CD4-positive, alpha-beta memory T cell (primary cell): ENCODE results near the gene TBC1D30. TPM values are rescaled to one million over a fixed set of nuclear protein-coding genes. Genes with fewer than 3 reads are reported as not detected.
A peak's percentile ranks its signal among the peaks of the same experiment; 100 is the strongest.

ENCODE experiments used
- CTCF ChIA-PET: fragments of 350-600 bp; sonication (Branson Sonifier 250); formaldehyde crosslinking; loops from one replicate; lab custom pipeline; 2021; ENCODE audit warnings: inconsistent platforms; ENCODE audit not compliant: partially characterized antibody; lab: Charles Lee
- POLR2A ChIA-PET: fragments of 350-600 bp; sonication (Branson Sonifier 250); formaldehyde crosslinking; loops from one replicate; lab custom pipeline; 2021; ENCODE audit not compliant: partially characterized antibody; lab: Charles Lee
- DNase-seq, 5 donors: peaks; one replicate each; pipeline versions ENCODE4 v3.0.0 to v3.0.0-alpha.2; 2020 to 2022; ENCODE audit warnings: mixed read lengths in 1 of 5
- H3K27ac ChIP-seq: one replicate; pipeline ENCODE4 v1.7.0; 2013; ENCODE audit warnings: low read depth, low read length
- H3K27me3 ChIP-seq: 2 replicates; pipeline ENCODE4 v1.7.0; 2013; ENCODE audit warnings: mild to moderate bottlenecking, low read length, moderate library complexity; ENCODE audit not compliant: insufficient read depth
- H3K36me3 ChIP-seq: 2 replicates; pipeline ENCODE4 v1.7.0; 2013; ENCODE audit warnings: mild to moderate bottlenecking, low read length, moderate library complexity; ENCODE audit not compliant: insufficient read depth
- H3K4me1 ChIP-seq: 2 replicates; pipeline ENCODE4 v1.7.0; 2013; ENCODE audit warnings: mild to moderate bottlenecking, low read length, moderate library complexity; ENCODE audit not compliant: insufficient read depth
- H3K4me3 ChIP-seq, 2 donors: one replicate each; pipeline ENCODE4 v1.7.0; 2013; ENCODE audit warnings: low read length in 2 of 2, mild to moderate bottlenecking in 1 of 2
- H3K9me3 ChIP-seq, 2 donors: one replicate each; pipeline ENCODE4 v1.7.0; 2013; ENCODE audit warnings: low read length in 2 of 2, control low read depth in 1 of 2; ENCODE audit not compliant: control insufficient read depth in 1 of 2
- H3K27ac Mint-ChIP-seq, 7 donors: one replicate each; pipeline ENCODE4 v1.8.0; 2020 to 2021; ENCODE audit warnings: mixed read lengths in 7 of 7, mild to moderate bottlenecking in 6 of 7, inconsistent platforms in 3 of 7, moderate library complexity in 3 of 7
- H3K27me3 Mint-ChIP-seq, 2 donors: one replicate each; pipeline ENCODE4 v1.8.0; 2020 to 2021; ENCODE audit warnings: mixed read lengths in 2 of 2
- H3K36me3 Mint-ChIP-seq, 2 donors: one replicate each; pipeline ENCODE4 v1.8.0; 2020 to 2021; ENCODE audit warnings: mixed read lengths in 2 of 2, inconsistent platforms in 1 of 2, mild to moderate bottlenecking in 1 of 2
- H3K4me1 Mint-ChIP-seq, 4 donors: one replicate each; pipeline ENCODE4 v1.8.0; 2020 to 2021; ENCODE audit warnings: mixed read lengths in 4 of 4, mild to moderate bottlenecking in 1 of 4
- H3K4me3 Mint-ChIP-seq, 8 donors: one replicate each; pipeline ENCODE4 v1.8.0; 2020 to 2021; ENCODE audit warnings: mixed read lengths in 8 of 8, mild to moderate bottlenecking in 7 of 8, moderate library complexity in 6 of 8, inconsistent platforms in 3 of 8
- H3K9me3 Mint-ChIP-seq, 8 donors: one replicate each; pipeline ENCODE4 v1.8.0; 2020 to 2021; ENCODE audit warnings: mixed read lengths in 8 of 8, mild to moderate bottlenecking in 5 of 8, inconsistent platforms in 3 of 8, moderate library complexity in 1 of 8
- intact Hi-C: fragments of 100-400 bp; cut with micrococcal nuclease; formaldehyde crosslinking; loops from one replicate; pipeline ENCODE4 v1.15.1; 2023
- polyA plus RNA-seq, 2 donors: library from polyadenylated mRNA; unstranded; fragments of 300-500 nt; fragmentation: Illumina TruSeq; gene quantifications; one replicate each; pipeline ENCODE4 v1.2.3, GENCODE V29; 2021
- total RNA-seq, 2 experiments: library from RNA; stranded (reverse); gene quantifications; one replicate each; pipeline ENCODE4 v1.2.3, GENCODE V29; 2021

The TBC1D30 gene
- total and polyA plus RNA-seq, 4 experiments from 2014 or later = 0.55 to 0.73 TPM; not detected in 2

GRCh38 chr12:64819816-64820402, 4.5 kb upstream of the TBC1D30 start:
- CTCF ChIA-PET = interaction anchor here (1.0 kb wide), 1 partner anchor 23 kb away, joined by 3 read pairs; no protein-coding TSS in a partner anchor
- no peak overlapping the region for H3K27ac ChIP-seq
- peaks cover 0 to 5% (median 3%) of the 10 kb centered on the region in 4 donors for H3K4me1 Mint-ChIP-seq
- H3K4me3 ChIP-seq = no peak overlapping the region
- intact Hi-C loops = no loop called here
- H3K27me3 Mint-ChIP-seq = peaks cover 9 to 18% of the 10 kb centered on the region in 2 donors
- no peaks in the 10 kb centered on the region for H3K36me3 ChIP-seq
- no peaks in the 10 kb centered on the region for H3K9me3 ChIP-seq
- peaks cover 6% of the 10 kb centered on the region for H3K4me1 ChIP-seq
- no peak overlapping the region for H3K4me3 Mint-ChIP-seq
- no peak overlapping the region for H3K27ac Mint-ChIP-seq
- H3K9me3 Mint-ChIP-seq = peaks cover 0 to 9% (median 5%) of the 10 kb centered on the region in 8 donors
- DNase-seq = no peak
- POLR2A ChIA-PET = no interaction called here
- H3K27me3 ChIP-seq = no peaks in the 10 kb centered on the region
- no peaks in the 10 kb centered on the region for H3K36me3 Mint-ChIP-seq

DNA sequence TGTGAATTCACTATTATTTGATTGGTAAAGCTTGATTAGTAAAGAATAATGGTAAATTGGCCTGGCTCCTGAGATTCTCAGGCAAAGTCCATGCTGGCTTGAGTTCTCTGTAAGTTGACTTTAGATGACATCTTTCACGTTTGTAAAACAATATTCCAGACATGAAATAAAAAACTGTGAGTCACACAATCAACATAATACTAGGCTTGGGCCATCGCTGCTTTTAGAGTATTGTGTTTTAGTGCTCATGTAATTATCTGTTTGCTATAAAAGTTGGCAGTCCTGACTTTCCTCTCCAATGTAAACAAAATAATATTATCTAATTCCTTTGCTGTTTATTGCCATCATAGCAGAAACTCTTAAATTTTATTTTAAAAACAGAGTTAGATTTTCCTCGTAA, 3.9 kb upstream of the TBC1D30 start:
- DNase-seq = no peak
- Histone ChIP-seq H3K9me3 (no peaks in the 10 kb centered on the region), H3K27me3 (peaks cover 6% of the 10 kb centered on the region), H3K4me1 (peaks cover 12% of the 10 kb centered on the region), H3K36me3 (no peaks in the 10 kb centered on the region), H3K27ac (no peak overlapping the region), H3K4me3 (no peak overlapping the region)
- Mint-ChIP-seq H3K4me3 (no peak overlapping the region), H3K27me3 (peaks cover 13 to 20% of the 10 kb centered on the region in 2 donors), H3K27ac (no peak overlapping the region), H3K9me3 (peaks cover 0 to 9% (median 5%) of the 10 kb centered on the region in 8 donors), H3K4me1 (peaks cover 0 to 12% (median 5%) of the 10 kb centered on the region in 4 donors), H3K36me3 (no peaks in the 10 kb centered on the region)
- ChIA-PET POLR2A (no interaction called here), CTCF (interaction anchor here (1.0 kb wide), 1 partner anchor 24 kb away, joined by 3 read pairs; no protein-coding TSS in a partner anchor)
- intact Hi-C loops = no loop called here

DNA sequence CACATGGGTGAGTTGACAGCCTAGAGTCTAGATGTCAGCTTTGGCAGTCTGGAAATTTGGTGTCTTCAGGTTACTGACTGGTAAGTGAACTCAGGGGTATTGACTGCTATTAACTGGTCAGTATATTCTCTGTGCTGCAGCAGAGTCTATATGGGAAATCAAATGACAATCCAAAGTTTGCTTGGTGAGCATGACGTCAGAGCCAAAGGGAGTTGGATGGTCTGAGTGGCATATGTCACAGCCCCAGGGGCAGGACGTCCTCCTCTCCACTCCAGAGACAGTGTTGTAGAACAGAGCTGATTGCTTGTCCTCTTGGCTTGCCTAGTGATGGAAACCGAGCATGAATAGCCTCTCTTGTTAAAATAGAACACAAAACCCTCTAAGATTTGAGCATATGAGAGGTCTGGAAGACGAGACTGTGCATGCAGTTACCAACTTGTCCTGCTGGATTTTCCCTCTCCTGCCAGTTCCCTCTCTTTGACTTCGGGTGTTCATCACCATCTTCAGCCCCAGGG, 3.3 kb upstream of the TBC1D30 start:
- Mint-ChIP-seq H3K27me3 (peaks cover 17 to 24% of the 10 kb centered on the region in 2 donors), H3K4me3 (no peak overlapping the region), H3K27ac (no peak overlapping the region), H3K36me3 (no peaks in the 10 kb centered on the region), H3K4me1 (peaks cover 4 to 18% (median 10%) of the 10 kb centered on the region in 4 donors), H3K9me3 (peaks cover 0 to 10% (median 6%) of the 10 kb centered on the region in 8 donors)
- H3K27me3 ChIP-seq = peaks cover 11% of the 10 kb centered on the region
- no peak overlapping the region for H3K27ac ChIP-seq
- H3K9me3 ChIP-seq = no peaks in the 10 kb centered on the region
- peaks cover 18% of the 10 kb centered on the region for H3K4me1 ChIP-seq
- DNase-seq = no peak
- H3K36me3 ChIP-seq = no peaks in the 10 kb centered on the region
- H3K4me3 ChIP-seq = no peak overlapping the region
- intact Hi-C loops = no loop called here
- CTCF ChIA-PET = interaction anchor here (1.0 to 1.6 kb wide), 3 partner anchors 12 to 24 kb away, joined by 3 to 5 read pairs (median 3); no protein-coding TSS in a partner anchor
- POLR2A ChIA-PET = no interaction called here

GRCh38 chr12:64824130-64824499, 332 bp upstream of the TBC1D30 start:
- Mint-ChIP-seq H3K9me3 (peaks cover 0 to 14% (median 8%) of the 10 kb centered on the region in 8 donors), H3K27me3 (peaks cover 34 to 43% of the 10 kb centered on the region in 2 donors), H3K4me1 (peaks cover 9 to 22% (median 13%) of the 10 kb centered on the region in 4 donors), H3K4me3 (peak overlapping the region; percentile 47 to 72 (median 64)), H3K36me3 (no peaks in the 10 kb centered on the region), H3K27ac (no peak overlapping the region)
- H3K4me3 ChIP-seq = peak overlapping the region in 1 of 2 donors; percentile 38
- no peaks in the 10 kb centered on the region for H3K9me3 ChIP-seq
- POLR2A ChIA-PET = no interaction called here
- no peak overlapping the region for H3K27ac ChIP-seq
- no peak for DNase-seq
- peaks cover 33% of the 10 kb centered on the region for H3K27me3 ChIP-seq
- peaks cover 22% of the 10 kb centered on the region for H3K4me1 ChIP-seq
- no peaks in the 10 kb centered on the region for H3K36me3 ChIP-seq
- CTCF ChIA-PET = no interaction called here
- intact Hi-C loops = no loop called here

DNA sequence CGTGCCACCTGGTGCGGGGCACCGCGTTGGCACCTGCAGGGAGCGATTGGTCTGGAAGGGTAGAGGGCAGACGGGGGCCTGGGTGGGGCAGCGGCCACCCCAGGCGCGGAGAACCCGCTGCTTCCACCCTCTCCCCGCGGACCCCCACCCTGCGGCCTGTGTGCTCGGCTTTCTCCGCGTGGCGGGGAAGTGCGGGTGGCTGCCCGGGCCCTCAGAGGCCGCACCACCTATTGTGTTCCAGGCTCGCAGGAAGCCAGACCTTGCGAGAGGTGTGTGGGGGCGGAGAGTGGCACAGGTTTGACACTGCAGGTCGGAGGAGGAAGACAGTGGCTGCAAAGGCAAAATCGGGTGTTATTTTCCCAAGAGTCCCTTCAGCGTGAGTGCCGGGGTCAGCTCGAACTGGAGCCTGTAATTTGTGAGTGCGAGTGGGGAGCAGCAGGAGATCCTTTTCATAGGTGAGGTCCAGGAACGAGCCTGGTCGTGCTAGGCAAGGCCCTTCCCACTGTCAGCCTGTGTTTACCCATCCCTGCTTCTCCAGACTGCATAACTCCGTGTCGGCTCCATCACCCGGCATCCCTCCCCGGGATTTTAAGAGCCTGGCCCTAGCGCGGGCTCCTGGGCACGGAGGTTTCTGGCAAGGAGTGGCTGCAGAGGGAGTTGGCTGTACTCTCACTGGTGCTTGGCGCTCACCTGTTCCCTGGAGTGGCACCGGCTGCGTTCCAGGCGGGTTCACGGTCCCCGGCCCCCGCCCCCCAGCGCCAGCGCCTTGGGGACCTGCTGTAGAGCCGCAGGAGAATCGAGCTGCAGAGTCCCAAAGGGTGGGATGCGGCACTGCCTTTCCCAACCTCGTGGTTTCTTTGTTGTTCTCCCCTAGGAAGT, 935 bp downstream of the TBC1D30 start:
- no peak overlapping the region for H3K27ac ChIP-seq
- peaks cover 9 to 22% (median 13%) of the 10 kb centered on the region in 4 donors for H3K4me1 Mint-ChIP-seq
- H3K27ac Mint-ChIP-seq = no peak overlapping the region
- no peaks in the 10 kb centered on the region for H3K9me3 ChIP-seq
- H3K4me3 Mint-ChIP-seq = peak overlapping the region; percentile 64 to 86 (median 72)
- peaks cover 22% of the 10 kb centered on the region for H3K4me1 ChIP-seq
- intact Hi-C loops = no loop called here
- H3K27me3 Mint-ChIP-seq = peaks cover 35 to 45% of the 10 kb centered on the region in 2 donors
- no peak for DNase-seq
- peak overlapping the region in 1 of 2 donors; percentile 38 for H3K4me3 ChIP-seq
- H3K27me3 ChIP-seq = peaks cover 40% of the 10 kb centered on the region
- H3K36me3 Mint-ChIP-seq = no peaks in the 10 kb centered on the region
- ChIA-PET POLR2A (no interaction called here), CTCF (no interaction called here)
- peaks cover 0 to 14% (median 8%) of the 10 kb centered on the region in 8 donors for H3K9me3 Mint-ChIP-seq
- no peaks in the 10 kb centered on the region for H3K36me3 ChIP-seq

GRCh38 chr12:64826234-64826633, 1.8 kb downstream of the TBC1D30 start:
- intact Hi-C loops = no loop called here
- DNase-seq = peak in 4 of 5 donors; percentile 17 to 63 (median 36)
- Mint-ChIP-seq H3K27ac (peak overlapping the region in 1 of 7 donors; percentile 68), H3K4me1 (peaks cover 9 to 22% (median 13%) of the 10 kb centered on the region in 4 donors), H3K4me3 (peak overlapping the region; percentile 5 to 84 (median 65)), H3K27me3 (peaks cover 35 to 43% of the 10 kb centered on the region in 2 donors), H3K36me3 (no peaks in the 10 kb centered on the region), H3K9me3 (peaks cover 0 to 14% (median 8%) of the 10 kb centered on the region in 8 donors)
- H3K27me3 ChIP-seq = peaks cover 40% of the 10 kb centered on the region
- H3K36me3 ChIP-seq = no peaks in the 10 kb centered on the region
- H3K27ac ChIP-seq = no peak overlapping the region
- POLR2A ChIA-PET = no interaction called here
- CTCF ChIA-PET = no interaction called here
- H3K9me3 ChIP-seq = no peaks in the 10 kb centered on the region
- H3K4me1 ChIP-seq = peaks cover 22% of the 10 kb centered on the region
- no peak overlapping the region for H3K4me3 ChIP-seq

DNA sequence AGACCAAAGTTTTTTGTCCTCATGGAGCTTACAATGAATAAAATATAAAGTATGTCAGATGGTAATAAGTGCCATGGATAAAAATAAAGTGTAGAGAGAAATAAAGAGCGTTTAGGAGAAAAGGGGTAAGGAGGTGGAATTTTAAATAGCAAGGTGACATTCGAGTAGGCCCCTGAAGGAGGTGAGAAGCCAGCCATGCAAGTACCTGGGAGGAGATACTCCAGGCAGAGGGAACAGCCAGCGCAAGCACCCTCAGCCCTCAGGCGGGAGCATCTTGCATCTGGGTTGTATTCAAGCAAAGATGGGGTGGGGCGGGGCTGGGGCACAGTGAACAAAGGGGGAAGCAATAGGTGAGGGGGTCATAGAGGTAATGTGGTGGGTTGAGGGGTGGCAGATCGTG, 4.3 kb downstream of the TBC1D30 start:
- intact Hi-C loops = no loop called here
- H3K27me3 ChIP-seq = peaks cover 40% of the 10 kb centered on the region
- no peak for DNase-seq
- peaks cover 33 to 36% of the 10 kb centered on the region in 2 donors for H3K27me3 Mint-ChIP-seq
- no peak overlapping the region for H3K27ac Mint-ChIP-seq
- no peak overlapping the region for H3K4me3 Mint-ChIP-seq
- ChIA-PET CTCF (no interaction called here), POLR2A (no interaction called here)
- H3K9me3 Mint-ChIP-seq = peaks cover 0 to 15% (median 5%) of the 10 kb centered on the region in 8 donors
- no peak overlapping the region for H3K4me3 ChIP-seq
- no peaks in the 10 kb centered on the region for H3K36me3 ChIP-seq
- H3K4me1 Mint-ChIP-seq = peaks cover 9 to 22% (median 13%) of the 10 kb centered on the region in 4 donors
- no peaks in the 10 kb centered on the region for H3K9me3 ChIP-seq
- H3K4me1 ChIP-seq = peaks cover 22% of the 10 kb centered on the region
- H3K27ac ChIP-seq = no peak overlapping the region
- H3K36me3 Mint-ChIP-seq = no peaks in the 10 kb centered on the region
